HG03045 (cell line): ENCODE data around the gene CEACAM5.
"Not testable (repeated sequence)": the region's sequence is repeated elsewhere in the genome, so short reads cannot be mapped to it uniquely, and the experiment has no call there.

ENCODE experiments used
- ATAC-seq: cut with Tn5 transposase; IDR thresholded peaks from one replicate; pipeline ENCODE4 v1.9.1; 2021; ENCODE audit warnings: mild to moderate bottlenecking, moderate library complexity; ENCODE audit not compliant: unreplicated experiment

The CEACAM5 gene

DNA sequence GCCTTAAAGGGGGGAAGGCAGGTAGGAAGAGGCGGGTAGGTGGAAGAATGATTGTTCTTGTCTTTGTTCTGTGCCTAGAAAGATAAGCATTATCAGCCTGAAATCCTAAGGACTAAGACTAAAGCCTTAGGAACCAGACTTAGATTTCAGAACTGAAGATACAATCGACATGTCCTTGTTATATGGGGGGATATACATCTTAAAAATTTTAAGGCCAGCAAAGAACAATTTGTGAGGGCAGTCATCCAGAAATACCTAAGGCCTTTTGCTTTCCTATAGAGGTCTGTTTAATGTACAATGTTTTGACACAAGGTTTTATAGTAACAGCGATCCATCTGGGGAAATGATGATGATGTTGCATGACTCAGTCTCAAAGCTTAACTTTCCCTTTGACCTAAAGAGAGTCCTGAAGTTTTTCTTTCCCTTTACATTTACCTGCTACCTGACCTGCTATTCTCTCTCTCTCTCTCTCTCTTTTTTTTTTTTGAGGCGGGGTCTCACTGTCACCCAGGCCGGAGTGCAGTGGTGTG lies 26.7 kb downstream of the CEACAM5 start:
- ATAC-seq, result no peak

DNA sequence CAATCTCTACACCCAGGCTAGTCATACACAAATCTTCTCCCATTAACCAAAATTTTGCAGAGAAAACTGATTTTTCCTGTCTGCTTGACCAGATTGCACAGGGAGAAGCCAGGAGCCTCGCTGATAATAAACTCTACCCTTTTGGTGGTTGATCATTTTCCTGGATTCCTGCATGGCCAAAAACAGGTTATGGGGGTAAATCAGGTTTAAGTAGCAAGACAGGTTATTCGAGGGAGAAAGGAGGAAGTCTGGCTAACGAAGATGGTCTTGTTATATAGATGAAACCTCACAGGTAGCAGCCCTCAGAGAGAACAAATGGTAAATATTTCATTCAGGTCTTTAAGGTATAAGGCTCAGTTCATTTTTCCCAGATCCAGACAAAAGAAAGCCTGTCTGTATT lies 30.9 kb downstream of the CEACAM5 start:
- no peak for ATAC-seq

DNA sequence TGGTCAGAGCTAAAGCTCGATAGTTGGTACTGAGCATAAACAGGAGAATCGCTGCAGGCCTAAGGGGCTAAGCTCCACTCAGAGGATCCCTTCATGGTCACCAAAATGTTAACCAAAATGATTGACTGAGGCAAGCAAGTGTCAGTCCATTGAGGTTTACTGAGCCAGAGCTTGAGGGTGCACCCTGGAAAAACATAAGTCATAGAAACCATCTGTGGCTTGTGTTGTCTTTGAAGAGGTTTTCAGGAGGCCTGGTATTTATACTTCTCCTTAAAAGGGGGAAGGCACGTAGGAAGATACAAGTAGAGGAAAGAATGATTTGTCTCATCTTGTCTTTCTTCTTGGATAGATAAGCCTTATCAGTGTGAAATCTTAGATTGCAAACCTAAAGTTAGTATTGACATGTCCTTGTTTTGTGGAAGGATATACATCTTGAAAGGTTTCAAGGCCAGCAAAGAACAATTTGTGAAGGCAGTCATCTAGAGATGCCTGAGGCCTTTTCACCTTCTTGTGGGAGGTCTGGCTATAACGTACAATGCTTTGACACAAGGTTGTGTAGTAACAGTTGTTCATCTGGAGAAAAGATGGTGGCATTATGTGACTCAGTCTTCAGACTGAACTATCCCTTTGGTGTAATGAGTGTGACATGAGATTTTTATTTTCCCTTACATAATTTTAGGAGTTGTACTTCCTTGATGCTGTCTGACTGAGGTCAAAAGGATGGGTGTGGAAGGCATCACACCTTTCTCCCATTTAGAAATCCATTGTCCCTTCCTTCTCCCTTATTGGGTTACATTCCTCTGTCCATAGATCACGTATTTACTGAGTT lies 32.2 kb downstream of the CEACAM5 start:
- no peak for ATAC-seq

DNA sequence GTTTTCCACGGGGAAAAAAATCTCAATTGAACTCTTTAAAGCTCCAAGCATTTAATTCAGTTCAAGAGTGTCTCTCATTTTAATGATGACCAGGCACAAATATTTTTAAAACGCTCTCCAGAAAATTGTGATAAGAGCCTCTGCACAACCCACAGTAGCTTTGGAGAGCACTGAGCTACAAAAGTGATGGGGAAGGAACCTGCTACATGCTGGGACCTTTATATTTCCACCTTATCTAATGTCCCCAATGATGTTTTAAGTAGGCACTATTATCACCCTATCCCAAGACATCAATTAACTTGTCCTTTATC lies 32.8 kb downstream of the CEACAM5 start:
- ATAC-seq, result no peak

DNA sequence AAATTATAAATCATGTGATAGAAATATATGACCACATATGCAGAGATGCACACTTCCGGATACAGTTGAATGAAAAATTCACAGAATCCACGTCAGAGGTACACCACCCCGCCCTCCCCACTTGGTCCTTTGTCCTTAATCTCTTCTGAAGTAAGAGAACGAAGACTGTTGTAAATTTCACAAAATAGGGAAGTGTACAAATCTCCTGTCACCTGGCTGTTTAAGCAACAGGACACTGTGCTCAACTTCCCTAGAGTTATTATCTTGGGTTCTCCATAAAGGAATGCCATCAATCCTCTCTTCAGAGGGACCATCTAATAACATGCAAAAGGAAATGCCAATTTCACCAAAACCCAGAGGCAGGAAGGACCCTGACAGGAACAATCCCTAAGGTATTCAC lies 36.4 kb downstream of the CEACAM5 start:
- ATAC-seq, result no peak

DNA sequence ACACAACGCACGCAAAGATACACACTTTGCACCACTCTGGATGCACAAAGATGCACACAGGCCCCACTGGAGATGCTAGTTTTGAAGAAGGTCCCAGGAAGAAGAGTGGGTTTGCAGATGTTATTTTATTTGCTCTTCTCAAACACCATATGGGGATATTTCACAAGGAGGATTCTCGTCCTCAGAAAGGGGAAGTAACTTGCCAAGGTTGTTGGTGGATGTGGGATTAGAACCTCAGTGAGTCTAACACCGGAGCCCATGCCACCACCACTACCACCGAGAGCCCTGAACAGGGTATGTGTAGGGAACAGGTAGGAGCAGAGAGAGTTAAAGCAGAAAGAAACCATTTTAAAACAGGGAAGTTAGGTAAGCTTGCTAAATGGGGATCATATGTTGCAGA lies 37.3 kb downstream of the CEACAM5 start:
- no peak for ATAC-seq

DNA sequence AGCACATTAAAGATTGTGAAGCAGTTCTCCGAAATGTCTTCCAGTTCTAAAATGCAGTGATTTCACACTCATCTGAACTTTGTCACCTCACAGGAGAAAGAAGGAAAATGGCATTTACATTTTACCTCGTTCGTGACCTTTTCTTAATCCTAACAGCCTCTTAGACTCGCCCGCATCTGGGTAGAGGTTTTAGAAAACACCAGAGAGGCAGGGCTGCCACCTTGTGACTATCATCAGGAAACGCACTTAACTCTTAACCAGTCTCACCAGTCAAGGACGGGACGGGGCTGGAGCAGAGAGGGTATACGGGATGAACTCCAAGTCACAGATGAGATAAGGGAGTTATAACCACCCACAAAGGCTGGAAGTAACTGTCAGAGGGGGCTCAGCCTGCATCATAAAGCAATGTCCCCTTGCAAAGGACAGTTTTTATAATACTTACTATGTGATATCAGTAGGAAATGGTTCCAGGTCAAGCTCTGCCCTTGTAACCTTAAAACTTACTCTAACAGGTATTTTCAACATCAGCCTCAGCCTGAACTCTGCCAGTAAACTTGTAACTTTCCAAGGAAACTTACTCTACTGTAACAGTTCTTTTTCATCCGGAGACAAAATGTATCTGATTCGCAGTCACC lies 38.3 kb downstream of the CEACAM5 start:
- ATAC-seq, result no peak

DNA sequence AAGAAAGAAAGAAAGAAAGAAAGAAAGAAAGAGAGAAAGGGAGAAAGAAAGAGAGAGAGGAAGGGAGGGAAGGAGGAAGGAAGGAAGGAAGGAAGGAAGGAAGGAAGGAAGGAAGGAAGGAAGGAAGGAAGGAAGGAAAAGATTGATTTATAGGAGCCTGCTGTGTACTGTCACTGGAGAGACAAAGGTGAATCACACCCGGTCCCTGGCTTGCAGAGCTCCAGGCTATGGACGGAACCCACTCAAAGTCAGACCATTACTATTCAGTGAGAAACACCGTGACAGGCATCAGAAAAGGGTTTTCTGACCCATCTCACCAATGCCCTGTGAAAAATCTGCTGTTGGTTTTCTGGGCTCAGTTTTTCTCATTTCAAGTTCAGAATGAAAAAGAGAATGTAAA lies 39.6 kb downstream of the CEACAM5 start:
- ATAC-seq, result no peak

DNA sequence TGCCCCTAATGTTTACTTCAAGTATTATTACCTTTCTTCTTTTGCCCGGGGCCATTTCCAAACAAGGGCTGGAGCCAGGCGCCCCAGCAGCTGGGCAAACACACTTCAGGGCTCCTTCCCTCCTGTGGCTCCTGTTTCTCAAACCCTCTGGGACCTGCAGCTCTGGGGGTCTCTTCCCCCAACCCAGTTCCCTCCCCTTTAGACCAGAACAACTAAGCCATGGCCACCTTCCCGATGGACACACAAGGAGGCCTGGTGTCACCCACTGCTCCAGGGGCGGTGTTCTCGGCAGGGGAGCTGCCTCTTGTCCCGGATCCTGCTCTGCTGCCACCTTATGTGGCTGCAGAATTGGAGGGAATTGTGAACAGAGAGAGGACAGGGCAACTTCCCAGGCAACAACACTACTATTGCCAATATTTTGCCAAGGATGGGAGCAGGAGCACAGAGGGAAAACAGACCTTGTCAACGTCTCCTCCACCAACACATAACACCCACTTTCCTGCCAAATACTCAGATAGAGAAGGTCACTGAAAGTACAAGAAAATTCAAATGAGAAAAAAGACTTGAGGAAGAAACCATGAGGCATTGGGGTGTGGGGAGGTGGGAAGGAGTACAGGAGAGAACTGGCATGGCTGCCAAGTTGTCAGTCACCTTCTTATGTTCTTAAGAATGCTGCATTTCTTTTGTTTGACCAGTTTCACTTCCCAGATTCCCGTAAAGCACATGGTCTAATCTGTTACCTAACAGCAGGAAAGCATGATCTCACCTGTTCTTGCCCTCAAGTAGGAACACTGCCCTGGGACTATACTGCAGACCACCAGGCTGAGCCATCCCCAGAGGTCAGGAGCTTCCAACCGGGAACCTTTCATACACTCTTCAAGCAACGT lies 42.1 kb downstream of the CEACAM5 start:
- not testable (repeated sequence) for ATAC-seq

DNA sequence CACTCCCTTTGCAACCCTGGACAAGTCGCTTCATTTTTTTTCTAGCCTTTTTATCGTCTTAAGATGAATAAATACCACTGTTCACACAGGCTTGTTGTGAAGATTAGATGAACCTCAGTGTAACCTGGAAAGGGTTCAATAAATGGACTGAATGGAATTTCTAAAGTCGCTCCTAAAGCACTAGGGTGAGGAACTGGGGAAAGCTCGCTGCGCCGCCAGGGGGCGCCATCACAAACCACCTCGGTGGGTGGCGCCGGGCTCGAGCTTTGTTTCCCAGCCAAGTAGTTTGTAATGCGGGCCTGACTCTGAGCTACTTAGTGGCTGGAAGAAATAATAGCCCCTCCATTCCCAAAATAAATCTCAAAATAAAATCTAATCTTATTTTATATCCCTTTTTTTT lies 44.7 kb downstream of the CEACAM5 start:
- ATAC-seq, result no peak

DNA sequence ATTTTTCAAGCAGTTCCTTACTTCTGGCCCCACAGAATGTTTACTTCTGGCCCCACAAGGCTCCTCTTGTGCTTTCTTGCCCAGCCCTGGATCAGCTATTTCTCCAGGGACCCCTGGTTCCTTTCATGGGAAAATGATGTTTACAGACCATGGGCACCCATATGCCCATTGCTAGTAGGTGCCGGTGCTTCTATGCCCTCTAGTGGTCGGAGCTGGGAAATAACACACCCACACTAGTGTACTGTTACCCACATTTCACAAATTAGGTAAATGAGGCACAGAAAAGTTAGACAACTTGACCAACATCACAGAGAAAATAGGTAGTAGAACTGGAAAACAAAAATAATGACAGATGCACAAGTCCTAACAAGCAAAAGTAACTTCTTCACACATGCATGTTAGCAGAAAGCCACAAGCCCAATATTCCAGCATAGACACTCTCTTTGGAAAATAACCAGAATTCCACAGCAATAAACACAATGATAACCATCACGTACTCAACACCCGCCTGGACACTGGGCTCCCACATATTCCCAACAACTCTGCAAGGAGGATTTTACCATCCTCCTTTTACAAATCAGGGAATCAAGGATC lies 45.6 kb downstream of the CEACAM5 start:
- no peak for ATAC-seq

DNA sequence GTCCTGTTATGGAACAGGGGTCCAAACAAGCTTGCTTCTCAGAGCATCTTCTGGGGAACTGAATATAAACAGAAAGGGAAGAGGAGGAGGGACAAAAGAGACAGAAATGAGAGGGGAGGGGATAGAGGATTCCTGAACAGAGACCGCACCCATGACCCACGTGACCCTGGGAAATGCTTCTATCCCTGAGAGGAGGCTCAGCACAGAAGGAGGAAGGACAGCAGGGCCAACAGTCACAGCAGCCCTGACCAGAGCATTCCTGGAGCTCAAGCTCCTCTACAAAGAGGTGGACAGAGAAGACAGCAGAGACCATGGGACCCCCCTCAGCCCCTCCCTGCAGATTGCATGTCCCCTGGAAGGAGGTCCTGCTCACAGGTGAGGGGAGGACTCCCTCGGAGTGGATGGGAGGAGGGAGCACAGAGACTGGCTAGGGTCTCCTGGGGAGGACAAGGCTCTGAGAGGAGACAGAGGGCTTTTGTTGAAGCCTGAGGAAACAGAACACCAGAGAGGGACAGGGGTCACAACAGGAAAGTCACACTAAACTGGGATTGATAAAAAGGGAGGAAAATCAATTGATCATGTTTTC lies 47.0 kb downstream of the CEACAM5 start, which contains the start of gene CEACAM6:
Gene CEACAM6 (plus strand): TSS at position 203 of the 586 bp plus-strand sequence. CDS start 109 bp downstream, at position 312.
- no peak for ATAC-seq

DNA sequence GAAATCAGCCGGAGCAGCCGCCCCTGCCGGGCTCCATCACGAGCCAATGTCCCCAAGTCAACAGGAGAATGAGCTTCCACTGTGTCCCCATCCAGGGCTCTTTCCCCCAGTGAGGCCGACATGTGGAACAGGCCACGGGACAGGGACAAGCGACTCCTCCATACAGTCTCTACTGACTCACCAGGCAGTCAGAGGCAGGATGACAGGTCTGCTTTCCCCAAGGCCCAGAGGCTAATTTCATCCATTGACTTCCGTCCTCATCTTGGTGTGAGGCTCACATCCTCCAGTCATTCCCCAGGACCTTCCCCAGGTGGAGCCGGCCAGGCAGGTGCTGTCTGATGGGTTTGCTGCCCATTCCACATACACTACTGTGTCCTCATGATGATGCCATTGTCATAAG lies 50.4 kb downstream of the CEACAM5 start:
- ATAC-seq, result no peak

DNA sequence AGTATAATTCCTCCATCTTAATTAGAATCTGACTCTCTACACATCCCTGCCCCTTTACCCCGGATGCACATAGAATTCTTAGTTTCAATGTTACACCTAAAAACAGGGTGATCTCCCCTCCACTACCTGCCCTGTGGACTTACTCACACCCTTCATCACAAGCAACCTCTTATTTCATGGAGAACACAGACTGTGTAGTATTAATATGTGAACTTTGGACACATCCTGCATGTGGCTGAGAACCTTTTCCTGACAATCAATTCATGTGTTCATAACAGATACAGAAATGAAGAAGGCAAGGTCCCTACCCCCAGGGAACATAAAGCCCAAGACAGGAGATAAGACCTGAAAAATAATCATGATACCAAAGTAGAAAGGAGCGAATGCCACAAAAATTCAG lies 58.7 kb downstream of the CEACAM5 start:
- ATAC-seq, result no peak

DNA sequence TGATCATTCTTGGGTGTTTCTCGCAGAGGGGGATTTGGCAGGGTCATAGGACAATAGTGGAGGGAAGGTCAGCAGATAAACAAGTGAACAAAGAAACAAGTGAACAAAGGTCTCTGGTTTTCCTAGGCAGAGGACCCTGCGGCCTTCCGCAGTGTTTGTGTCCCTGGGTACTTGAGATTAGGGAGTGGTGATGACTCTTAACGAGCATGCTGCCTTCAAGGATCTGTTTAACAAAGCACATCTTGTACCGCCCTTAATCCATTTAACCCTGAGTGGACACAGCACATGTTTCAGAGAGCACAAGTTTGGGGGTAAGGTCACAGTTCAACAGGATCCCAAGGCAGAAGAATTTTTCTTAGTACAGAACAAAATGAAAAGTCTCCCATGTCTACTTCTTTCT lies 59.7 kb downstream of the CEACAM5 start:
- not testable (repeated sequence) for ATAC-seq

DNA sequence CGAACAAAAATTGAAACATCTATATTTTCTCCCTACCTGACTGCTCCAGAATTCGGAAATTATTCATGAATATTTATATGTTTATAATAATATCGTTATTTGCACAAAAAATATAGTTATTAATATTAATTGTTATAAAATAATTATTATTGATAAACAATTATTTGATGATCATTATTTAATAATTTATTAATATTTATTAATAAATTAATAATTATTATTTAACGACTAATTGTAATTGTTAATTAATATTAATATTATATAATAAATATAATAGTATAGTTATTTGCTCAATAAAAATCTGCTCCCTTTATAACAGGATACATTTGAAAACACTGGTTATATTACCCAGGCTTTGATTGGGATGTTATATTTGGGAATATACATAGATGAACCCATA lies 61.2 kb downstream of the CEACAM5 start:
- no peak for ATAC-seq

DNA sequence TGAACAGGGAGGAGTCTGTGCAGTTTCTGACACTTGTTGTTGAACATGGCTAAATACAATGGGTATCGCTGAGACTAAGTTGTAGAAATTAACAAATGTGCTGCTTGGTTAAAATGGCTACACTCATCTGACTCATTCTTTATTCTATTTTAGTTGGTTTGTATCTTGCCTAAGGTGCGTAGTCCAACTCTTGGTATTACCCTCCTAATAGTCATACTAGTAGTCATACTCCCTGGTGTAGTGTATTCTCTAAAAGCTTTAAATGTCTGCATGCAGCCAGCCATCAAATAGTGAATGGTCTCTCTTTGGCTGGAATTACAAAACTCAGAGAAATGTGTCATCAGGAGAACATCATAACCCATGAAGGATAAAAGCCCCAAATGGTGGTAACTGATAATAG lies 63.0 kb downstream of the CEACAM5 start:
- no peak for ATAC-seq

DNA sequence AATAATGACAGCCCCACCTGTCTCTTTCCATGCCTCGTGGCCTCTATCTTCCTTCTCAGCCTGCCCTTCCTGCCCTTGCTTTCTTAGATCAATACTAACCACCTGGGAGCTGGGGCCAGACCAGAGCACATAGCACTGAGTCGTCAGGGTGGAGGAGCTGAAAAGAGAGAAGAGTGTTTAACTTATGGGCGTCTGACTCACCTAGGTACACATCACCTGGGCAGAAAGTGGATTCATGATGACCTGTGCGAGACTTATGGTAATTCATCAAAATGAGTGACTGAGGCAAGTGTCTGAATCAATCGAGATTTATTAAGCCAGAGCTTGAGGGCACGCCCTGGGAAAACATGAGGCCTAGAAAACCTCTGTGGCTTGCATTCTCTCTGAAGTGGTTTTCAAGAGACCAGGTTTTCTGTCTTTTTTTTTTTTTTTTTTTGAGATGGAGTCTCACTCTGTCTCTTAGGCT lies 66.1 kb downstream of the CEACAM5 start:
- ATAC-seq, result no peak

DNA sequence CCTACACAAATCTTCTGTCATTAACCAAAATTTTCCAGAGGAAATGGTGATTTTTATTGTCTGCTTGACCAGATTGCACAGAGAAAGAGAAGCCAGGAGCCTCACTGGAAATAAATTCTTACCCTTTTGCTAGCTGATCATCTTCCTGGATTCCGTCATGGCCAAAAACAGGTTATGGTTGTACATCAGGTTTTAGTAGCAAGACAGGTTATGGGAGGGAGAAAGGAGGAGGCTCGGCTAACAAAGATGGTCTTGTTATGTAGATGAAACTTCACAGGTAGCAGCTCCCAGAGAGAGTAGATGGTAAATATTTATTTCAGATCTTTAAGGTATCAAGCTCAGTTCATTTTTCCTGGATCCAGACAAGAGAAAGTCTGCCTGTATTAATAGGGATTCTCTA lies 68.3 kb downstream of the CEACAM5 start:
- no peak for ATAC-seq
